ENCODE measurements around the gene HCN2. TPM values are rescaled to one million over a fixed set of nuclear protein-coding genes. Genes with fewer than 3 reads are reported as not detected.
"Not testable (repeated sequence)": the region's sequence is repeated elsewhere in the genome, so short reads cannot be mapped to it uniquely, and the experiment has no call there.

Gene HCN2
- total RNA-seq, 1 experiment from 2014 or later: 1.2 TPM

- in situ Hi-C loops (cut with HindIII; ENCODE audit: low pct_unique_long_range_greater_than_20kb, low sequenced_read_pairs): no loop called here
These were observed 20.6 kb downstream of the HCN2 start for GRCh38 chr19:610071-610800.

GRCh38 chr19:610801-611480 lies 21.3 kb downstream of the HCN2 start:
- in situ Hi-C loops (cut with HindIII; ENCODE audit: low pct_unique_long_range_greater_than_20kb, low sequenced_read_pairs): no loop called here
- DNase-seq (ENCODE audit: low read depth, low spot score): no peak

More at GRCh38 chr19:610071-610800, 20.6 kb downstream of the HCN2 start:
- DNase-seq (ENCODE audit: low read depth, low spot score): no peak

GRCh38 chr19:611481-611868 lies 21.8 kb downstream of the HCN2 start:
- in situ Hi-C loops (cut with HindIII; ENCODE audit: low pct_unique_long_range_greater_than_20kb, low sequenced_read_pairs): no loop called here

GRCh38 chr19:612941-613340 lies 23.3 kb downstream of the HCN2 start:
- in situ Hi-C loops (cut with HindIII; ENCODE audit: low pct_unique_long_range_greater_than_20kb, low sequenced_read_pairs): no loop called here
- DNase-seq (ENCODE audit: low read depth, low spot score): no peak

More at GRCh38 chr19:611481-611868, 21.8 kb downstream of the HCN2 start:
- no peak for DNase-seq (ENCODE audit: low read depth, low spot score)

- DNase-seq (ENCODE audit: low read depth, low spot score): no peak
These were observed 24.3 kb downstream of the HCN2 start for GRCh38 chr19:613732-614567.

GRCh38 chr19:615619-616018 lies 25.9 kb downstream of the HCN2 start:
- in situ Hi-C loops (cut with HindIII; ENCODE audit: low pct_unique_long_range_greater_than_20kb, low sequenced_read_pairs): no loop called here
- no peak for DNase-seq (ENCODE audit: low read depth, low spot score)

More at GRCh38 chr19:613732-614567, 24.3 kb downstream of the HCN2 start:
- in situ Hi-C loops (cut with HindIII; ENCODE audit: low pct_unique_long_range_greater_than_20kb, low sequenced_read_pairs): no loop called here

- in situ Hi-C loops (cut with HindIII; ENCODE audit: low pct_unique_long_range_greater_than_20kb, low sequenced_read_pairs): no loop called here
- no peak for DNase-seq (ENCODE audit: low read depth, low spot score)
These were observed 26.5 kb downstream of the HCN2 start for GRCh38 chr19:616062-616700.

- DNase-seq (ENCODE audit: low read depth, low spot score): no peak
- in situ Hi-C loops (cut with HindIII; ENCODE audit: low pct_unique_long_range_greater_than_20kb, low sequenced_read_pairs): no loop called here
These were observed 27.3 kb downstream of the HCN2 start for GRCh38 chr19:616747-617526.

- no peak for DNase-seq (ENCODE audit: low read depth, low spot score)
- in situ Hi-C loops (cut with HindIII; ENCODE audit: low pct_unique_long_range_greater_than_20kb, low sequenced_read_pairs): no loop called here
These were observed 28.0 kb downstream of the HCN2 start for GRCh38 chr19:617551-618246.

GRCh38 chr19:618247-618619 lies 28.6 kb downstream of the HCN2 start:
- in situ Hi-C loops (cut with HindIII; ENCODE audit: low pct_unique_long_range_greater_than_20kb, low sequenced_read_pairs): no loop called here
- no peak for DNase-seq (ENCODE audit: low read depth, low spot score)

- in situ Hi-C loops (cut with HindIII; ENCODE audit: low pct_unique_long_range_greater_than_20kb, low sequenced_read_pairs): no loop called here
- DNase-seq (ENCODE audit: low read depth, low spot score): no peak
These were observed 29.1 kb downstream of the HCN2 start for GRCh38 chr19:618674-619285.

- DNase-seq (ENCODE audit: low read depth, low spot score): no peak
- in situ Hi-C loops (cut with HindIII; ENCODE audit: low pct_unique_long_range_greater_than_20kb, low sequenced_read_pairs): no loop called here
These were observed 29.8 kb downstream of the HCN2 start for GRCh38 chr19:619286-620002.

GRCh38 chr19:620166-620862 lies 30.6 kb downstream of the HCN2 start:
- DNase-seq (ENCODE audit: low read depth, low spot score): no peak
- in situ Hi-C loops (cut with HindIII; ENCODE audit: low pct_unique_long_range_greater_than_20kb, low sequenced_read_pairs): no loop called here

- DNase-seq (ENCODE audit: low read depth, low spot score); in situ Hi-C loops (cut with HindIII; ENCODE audit: low pct_unique_long_range_greater_than_20kb, low sequenced_read_pairs): not testable (repeated sequence)
These were observed 31.5 kb downstream of the HCN2 start for GRCh38 chr19:621191-621590.

GRCh38 chr19:621819-622218 lies 32.1 kb downstream of the HCN2 start:
- no peak for DNase-seq (ENCODE audit: low read depth, low spot score)
- in situ Hi-C loops (cut with HindIII; ENCODE audit: low pct_unique_long_range_greater_than_20kb, low sequenced_read_pairs): no loop called here
